ENCODE data around the gene ZNF614.

Gene ZNF614

GRCh38 chr19:51970718-51971117, 57.5 kb downstream of the ZNF614 start:
- no peak for DNase-seq
- H3K4me3 ChIP-seq: no peak overlapping the region
- H3K36me3 ChIP-seq: peaks cover 97 to 100% (median 100%) of the 10 kb centered on the region in 3 donors
- no peak for TF ChIP-seq CTCF (IDR thresholded peaks at IDR 0.05)
- intact Hi-C loops (cut with DNase I; ENCODE audit: low total_unique reads): no loop called here
- H3K27me3 ChIP-seq: no peaks in the 10 kb centered on the region
- peaks cover 7 to 100% (median 94%) of the 10 kb centered on the region in 3 donors for H3K9me3 ChIP-seq
- no peak overlapping the region for H3K27ac ChIP-seq
- no peaks in the 10 kb centered on the region for H3K4me1 ChIP-seq

GRCh38 chr19:51965583-51965982, 62.6 kb downstream of the ZNF614 start:
- Histone ChIP-seq H3K36me3 (peaks cover 95 to 99% (median 96%) of the 10 kb centered on the region in 3 donors), H3K27ac (no peak overlapping the region), H3K4me1 (no peaks in the 10 kb centered on the region), H3K4me3 (no peak overlapping the region), H3K27me3 (no peaks in the 10 kb centered on the region), H3K9me3 (peaks cover 5 to 100% (median 88%) of the 10 kb centered on the region in 3 donors)
- intact Hi-C loops (cut with DNase I; ENCODE audit: low total_unique reads): no loop called here
- no peak for TF ChIP-seq CTCF (IDR thresholded peaks at IDR 0.05)
- DNase-seq: no peak

Measured in tibial artery (tissue), 4 donors.